ENCODE results near the gene TMEM271.
"Not testable (repeated sequence)": the region's sequence is repeated elsewhere in the genome, so short reads cannot be mapped to it uniquely, and the experiment has no call there.

Gene TMEM271

GRCh38 chr4:609400-610050 is 33.4 kb upstream of the TMEM271 start:
- no peak for DNase-seq

DNA sequence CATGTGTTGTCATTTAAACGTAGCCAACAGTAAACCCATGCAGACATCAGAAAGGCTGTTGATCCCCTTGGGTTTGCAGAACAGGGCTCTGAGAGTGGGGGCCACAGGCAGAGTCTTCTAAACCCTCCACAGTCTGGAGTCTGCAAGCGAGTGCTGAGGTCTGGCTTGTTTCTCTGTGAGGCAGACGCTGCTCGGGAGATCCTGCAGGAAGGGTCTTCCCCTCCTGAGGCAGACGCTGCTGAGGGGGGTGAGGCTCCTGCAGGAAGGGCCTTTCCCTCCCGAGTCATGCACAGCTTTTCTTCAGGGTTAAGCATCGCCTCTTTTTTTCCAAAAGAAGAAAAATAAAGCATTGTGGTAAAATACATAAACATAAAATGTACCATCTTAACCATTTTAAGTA is 32.1 kb upstream of the TMEM271 start:
- DNase-seq: no peak

- DNase-seq: no peak
Observed at GRCh38 chr4:605702-606425, 29.8 kb upstream of the TMEM271 start.

GRCh38 chr4:604131-604530 is 28.0 kb upstream of the TMEM271 start:
- no peak for DNase-seq

DNA sequence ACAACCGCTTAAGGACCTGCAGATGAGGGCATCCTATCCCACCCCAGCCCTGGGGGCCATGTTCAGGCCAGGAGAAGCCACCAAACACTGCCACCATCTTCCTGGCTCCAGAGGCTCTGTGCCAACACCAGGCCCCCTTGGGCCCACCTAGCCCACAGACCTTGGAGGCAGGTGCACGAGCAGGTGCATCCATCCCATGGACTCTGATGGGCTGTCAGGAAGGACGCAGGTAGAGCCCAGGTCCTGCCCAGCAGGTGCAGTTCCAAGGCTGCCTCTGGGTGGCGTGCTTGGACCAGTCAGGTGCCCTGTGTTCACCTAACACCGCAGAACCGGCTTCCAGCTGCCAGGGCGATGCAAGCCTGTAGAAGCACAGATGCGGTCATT is 26.5 kb upstream of the TMEM271 start:
- DNase-seq: no peak

DNA sequence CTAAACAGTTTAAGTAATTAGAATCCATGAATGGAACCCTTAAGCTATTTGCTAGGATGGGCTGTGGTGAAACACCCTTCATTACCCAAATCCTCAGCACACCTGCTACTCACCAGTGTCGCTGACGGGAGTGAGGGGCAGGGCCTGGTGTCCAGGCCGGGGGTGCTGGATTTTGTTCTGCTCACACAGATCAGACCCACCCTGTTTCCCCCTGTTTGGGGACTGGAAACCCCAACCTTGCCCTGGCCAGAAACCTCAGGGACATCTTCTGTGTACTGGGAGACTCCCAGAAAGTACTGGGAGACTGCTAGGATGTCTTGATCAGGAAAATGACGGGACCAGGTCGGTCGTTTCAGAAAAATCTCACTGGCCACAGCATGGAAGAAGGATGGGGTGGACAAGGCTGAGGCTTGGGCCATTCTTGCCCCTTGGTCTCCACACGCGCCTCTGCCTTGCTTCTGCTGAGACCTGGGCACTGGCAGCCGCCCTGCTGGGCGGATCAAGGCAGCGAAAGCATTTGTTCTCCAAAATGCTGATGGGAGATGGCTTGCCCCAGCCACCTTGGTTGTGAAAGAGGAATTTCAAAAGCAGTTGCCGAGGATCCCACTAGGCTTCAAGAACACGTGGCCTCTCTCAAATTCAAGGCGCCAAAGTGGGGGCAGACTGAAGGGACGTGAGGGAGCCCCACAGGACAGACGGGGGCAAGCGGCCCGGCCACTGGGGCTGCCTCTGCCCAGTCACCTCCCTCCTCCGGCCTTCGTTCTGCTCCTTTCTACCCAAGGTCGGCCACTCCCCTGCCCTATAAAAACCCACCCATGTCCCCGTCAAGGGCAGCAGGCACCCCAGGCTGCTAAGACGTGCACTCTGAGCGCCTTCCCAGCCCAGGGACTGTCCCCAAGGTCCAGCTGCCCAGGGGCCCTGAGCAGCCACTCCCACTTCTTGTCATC is 25.8 kb upstream of the TMEM271 start:
- no peak for DNase-seq

DNA sequence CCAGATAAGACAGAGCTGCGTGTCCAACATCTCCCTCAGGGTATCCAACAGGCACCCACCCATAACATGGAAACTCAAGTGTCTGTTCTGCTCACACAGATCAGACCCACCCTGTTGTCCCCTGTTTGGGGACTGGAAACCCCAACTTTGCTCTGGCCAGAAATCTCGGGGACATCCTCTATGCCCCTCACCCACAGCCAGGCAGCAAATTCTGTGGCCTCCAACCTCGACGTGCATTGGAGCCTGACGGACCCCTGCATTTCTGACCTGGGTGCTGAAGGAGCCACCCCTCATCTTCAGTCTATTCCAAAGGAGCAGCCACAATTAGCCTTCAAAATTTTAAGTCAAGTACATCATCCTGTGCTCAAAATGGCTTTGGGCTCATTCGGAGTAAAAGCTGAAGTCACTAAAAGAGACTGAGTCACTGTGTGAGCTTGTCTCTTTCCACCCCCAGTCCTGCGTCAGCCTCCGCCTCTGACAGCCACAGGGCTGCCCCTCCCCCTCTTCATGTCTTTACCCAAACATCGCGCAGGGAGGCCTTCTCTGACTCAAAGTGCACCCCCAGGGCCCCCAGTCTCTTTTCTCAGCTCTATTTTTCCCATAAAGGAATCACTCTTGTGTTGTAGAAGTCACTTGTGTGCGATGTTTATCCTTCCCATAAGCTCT is 24.9 kb upstream of the TMEM271 start:
- no peak for DNase-seq

GRCh38 chr4:600166-600565 is 24.1 kb upstream of the TMEM271 start:
- no peak for DNase-seq

DNA sequence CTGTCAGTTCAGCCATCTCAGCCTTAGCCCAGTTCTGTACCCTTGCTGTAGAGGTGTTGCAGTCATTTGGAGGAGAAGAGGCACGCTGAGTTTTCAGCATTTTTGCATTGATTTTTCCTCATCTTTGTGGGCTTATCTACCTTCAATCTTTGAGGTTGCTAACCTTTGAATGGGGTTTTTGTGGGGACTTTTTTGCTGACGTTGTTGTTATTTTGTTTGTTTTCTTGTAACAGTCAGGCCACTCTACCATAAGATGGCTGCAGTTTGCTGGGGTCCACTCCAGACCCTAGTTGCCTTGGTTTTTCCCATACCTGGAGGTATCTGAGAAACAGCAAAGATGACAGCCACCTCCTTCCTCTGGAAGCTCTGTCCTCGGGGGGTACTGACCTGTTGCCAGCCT is 22.8 kb upstream of the TMEM271 start:
- DNase-seq: no peak

DNA sequence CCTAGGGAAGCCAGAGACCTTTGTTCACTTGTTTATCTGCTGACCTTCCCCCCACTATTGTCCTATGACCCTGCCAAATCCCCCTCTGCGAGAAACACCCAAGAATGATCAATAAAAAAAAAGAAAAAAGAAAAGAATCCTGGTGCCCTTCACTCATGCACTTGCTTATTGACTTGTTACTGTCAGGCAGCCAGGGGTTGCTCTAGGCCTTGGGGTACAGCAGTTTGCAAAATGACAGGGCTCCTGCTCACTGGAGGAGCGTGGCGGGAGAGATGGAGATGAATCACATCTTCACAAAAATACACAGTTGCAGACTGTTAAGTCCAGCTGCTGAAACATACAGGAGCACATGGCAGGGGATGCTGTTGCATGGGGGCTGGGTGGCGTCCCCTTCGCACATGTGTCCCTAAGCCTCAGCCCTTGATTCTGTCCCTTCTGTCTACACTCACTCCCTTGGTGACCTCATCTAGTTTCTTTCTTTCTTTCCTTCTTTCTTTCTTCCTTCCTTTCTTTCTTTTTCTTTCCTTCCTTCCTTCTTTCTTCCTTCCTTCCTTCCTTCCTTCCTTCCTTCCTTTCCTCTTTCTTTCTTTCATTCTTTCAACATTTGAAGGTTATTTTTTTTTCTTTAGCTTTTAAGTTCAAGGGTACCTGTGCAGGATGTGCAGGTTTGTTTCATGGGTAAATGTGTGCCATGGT is 16.9 kb upstream of the TMEM271 start:
- no peak for DNase-seq

- DNase-seq: not testable (repeated sequence)
Observed at GRCh38 chr4:592178-592577, 16.1 kb upstream of the TMEM271 start.

DNA sequence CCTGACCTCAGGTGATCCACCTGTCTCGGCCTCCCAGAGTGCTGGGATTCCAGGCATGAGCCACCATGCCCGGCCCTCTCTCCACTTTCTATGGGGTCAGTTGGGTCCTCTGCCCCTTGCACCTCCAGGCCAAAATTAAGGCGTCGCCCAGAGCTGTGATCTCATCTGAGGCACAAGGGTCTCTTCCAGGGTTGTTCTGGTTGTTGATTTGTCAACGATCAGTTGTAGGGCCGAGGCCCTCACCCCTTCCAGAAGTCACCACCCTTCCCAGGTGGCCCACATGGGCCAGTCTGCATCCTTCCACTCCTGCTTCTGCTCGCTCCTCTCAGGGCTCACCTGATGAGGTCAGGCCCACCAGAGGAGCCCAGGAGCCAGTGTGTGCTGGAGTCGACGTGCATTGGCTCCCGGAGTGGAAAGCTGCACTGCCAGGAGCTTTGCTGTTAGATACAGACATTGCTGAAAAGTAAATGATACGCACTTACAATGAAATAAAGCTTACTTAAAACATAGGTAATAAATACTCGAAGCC is 14.3 kb upstream of the TMEM271 start:
- no peak for DNase-seq

DNA sequence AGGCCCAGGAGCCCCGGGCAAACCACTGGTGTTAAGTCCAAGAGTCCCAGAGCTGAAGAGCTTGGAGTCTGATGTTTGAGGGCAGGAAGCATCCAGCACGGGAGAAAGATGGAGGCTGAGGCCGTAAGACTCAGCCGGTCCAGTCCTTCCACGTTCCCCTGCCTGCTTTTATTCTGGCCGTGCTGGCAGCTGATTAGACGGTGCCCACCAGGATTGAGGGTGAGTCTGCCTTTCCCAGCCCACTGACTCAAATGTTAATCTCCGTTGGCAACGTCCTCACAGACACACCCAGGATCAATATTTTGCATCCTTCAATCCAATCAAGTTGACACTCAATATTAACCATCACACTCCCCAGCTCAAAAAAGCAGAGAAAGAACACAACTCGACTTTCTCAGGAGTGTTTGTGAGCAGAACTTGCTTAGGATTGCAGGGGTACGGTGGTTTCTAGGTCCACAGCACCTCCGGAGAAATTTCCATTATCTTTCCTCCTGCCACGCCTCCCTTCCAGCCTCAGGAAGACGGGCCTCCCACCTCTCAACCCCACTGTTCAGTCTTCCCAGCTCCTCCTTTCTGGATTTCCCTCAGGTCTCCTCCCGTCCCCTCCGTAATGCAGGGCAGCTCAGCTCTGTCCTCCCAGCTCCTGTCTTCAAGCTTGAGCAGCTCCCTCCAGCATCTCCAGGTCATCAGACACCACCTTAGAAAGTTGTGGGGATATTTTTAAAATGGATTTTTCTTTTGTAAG is 13.3 kb upstream of the TMEM271 start:
- no peak for DNase-seq

DNA sequence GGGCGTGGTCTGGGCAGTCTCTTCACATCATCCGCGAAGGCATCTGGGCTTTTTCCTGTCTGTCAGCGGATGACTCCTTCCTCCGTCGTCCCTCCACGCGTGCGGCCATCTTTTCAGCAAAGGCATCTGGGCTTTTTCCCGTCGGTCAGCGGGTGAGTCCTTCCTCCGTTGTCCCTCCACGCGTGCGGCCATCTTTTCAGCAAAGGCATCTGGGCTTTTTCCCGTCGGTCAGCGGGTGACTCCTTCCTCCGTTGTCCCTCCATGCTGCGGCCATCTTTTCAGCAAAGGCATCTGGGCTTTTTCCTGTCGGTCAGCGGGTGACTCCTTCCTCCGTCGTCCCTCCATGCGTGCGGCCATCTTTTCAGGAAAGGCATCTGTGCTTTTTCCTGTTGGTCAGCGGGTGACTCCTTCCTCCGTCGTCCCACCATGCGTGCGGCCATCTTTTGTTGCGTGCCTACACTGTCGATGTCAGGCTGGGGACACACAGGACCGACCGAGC is 12.3 kb upstream of the TMEM271 start:
- no peak for DNase-seq

DNA sequence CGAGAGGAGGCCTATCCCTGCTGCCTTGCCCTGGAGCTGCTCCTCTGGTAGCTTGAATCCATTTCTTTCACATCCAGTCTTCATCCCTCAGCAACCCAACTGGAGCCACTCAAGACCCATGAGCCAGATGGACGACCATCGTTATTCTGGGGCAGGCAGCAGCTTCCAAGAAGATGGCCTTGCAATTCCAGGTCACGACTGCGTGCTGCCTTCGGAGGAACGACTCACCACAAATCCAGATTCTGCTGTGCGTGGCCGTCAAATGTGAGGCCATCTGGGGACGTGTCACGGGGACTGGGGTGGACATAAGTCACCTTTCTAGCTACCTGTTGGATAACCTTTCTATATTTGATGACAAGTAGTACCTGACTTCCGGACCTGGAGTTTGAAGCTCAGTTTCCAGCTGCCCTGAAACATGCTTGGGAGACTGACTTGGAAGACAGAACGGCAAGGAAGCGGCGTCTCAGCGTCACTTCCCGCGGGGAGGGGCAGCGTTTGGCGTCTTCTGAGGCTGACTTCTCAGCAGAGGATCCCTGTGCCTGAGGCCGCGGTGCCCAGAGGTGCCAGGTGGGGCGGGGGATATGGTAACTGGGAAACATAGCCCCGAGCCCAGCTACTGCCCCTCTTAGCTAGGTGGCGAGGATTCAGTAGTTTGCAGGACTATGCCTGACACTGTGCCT is 11.7 kb upstream of the TMEM271 start:
- no peak for DNase-seq

DNA sequence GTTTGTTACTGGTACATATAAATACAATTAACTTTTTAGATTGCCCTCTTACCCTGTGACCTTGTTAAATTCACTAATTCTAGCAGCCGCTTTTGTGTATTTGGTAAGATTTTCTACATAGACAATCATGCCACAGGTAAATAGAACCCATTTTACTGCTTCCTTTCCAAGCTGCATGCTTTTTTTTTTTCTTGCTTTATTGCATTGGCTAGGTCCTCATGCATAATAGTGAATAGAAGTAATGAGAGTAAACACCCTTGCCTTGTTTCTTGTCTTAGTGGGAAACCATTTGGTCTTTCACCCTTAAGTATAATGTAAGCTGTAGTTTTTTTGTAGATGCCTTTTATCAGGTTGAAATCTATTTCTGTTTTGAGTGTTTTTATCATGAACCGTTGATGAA is 7.7 kb upstream of the TMEM271 start:
- DNase-seq: no peak

- no peak for DNase-seq
Observed at GRCh38 chr4:581753-582361, 5.8 kb upstream of the TMEM271 start.

GRCh38 chr4:581181-581580 is 5.1 kb upstream of the TMEM271 start:
- DNase-seq: no peak

- DNase-seq: no peak
Observed at GRCh38 chr4:579543-580175, 3.6 kb upstream of the TMEM271 start.

Data from activated CD4-positive, CD25-positive, alpha-beta regulatory T cell (primary cell).